Measurements from ENCODE around the gene LRRC7. TPM values are rescaled to one million over a fixed set of nuclear protein-coding genes. Genes with fewer than 3 reads are reported as not detected.

Gene LRRC7
- total and polyA plus RNA-seq, 3 experiments from 2014 or later: not detected

DNA sequence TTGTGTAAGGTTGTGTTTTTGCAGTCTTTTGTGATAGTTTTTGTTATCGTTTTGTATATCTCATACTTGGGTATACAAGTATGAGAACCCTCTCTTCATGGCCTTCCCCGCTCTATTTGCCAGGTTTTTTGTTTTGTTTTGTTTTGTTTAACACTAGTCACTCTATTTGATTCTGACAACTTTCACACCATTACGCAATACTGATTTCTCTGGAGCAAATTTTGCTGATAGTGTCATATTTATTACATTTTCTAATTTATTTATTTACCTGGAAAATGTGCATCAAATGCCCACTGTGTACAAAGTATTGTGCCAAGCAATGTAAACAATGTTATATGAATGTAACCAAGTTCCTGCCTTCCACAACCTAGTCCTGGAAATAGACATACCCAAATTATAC lies 547.6 kb downstream of the LRRC7 start:
- Histone ChIP-seq H3K36me3 (ENCODE audit: insufficient read depth, low read length) (no peaks in the 10 kb centered on the region), H3K27me3 (ENCODE audit: insufficient read depth, low read length, poor library complexity, severe bottlenecking) (no peaks in the 10 kb centered on the region), H3K4me1 (ENCODE audit: insufficient read depth, low read length) (no peaks in the 10 kb centered on the region), H3K4me3 (ENCODE audit: low read length) (no peak overlapping the region), H3K9me3 (ENCODE audit: low read length) (no peaks in the 10 kb centered on the region), H3K27ac (ENCODE audit: low read depth, low read length) (no peak overlapping the region)
- H3K27me3 Mint-ChIP-seq: peaks cover 8 to 11% of the 10 kb centered on the region in 2 donors
- no peaks in the 10 kb centered on the region for H3K36me3 Mint-ChIP-seq
- CTCF ChIA-PET: no interaction called here
- no peaks in the 10 kb centered on the region for H3K4me1 Mint-ChIP-seq
- H3K4me3 Mint-ChIP-seq: no peak overlapping the region
- H3K27ac Mint-ChIP-seq: no peak overlapping the region
- POLR2A ChIA-PET: no interaction called here
- no peaks in the 10 kb centered on the region for H3K9me3 Mint-ChIP-seq
- DNase-seq: no peak

- Mint-ChIP-seq H3K4me1 (no peaks in the 10 kb centered on the region), H3K9me3 (no peaks in the 10 kb centered on the region), H3K27me3 (peaks cover 11 to 15% of the 10 kb centered on the region in 2 donors), H3K4me3 (no peak overlapping the region), H3K27ac (no peak overlapping the region), H3K36me3 (no peaks in the 10 kb centered on the region)
- ChIA-PET POLR2A (no interaction called here), CTCF (interaction anchor here (0.6 kb wide), 1 partner anchor 15 kb away, joined by 3 read pairs; no protein-coding TSS in a partner anchor)
- H3K27ac ChIP-seq (ENCODE audit: low read depth, low read length): no peak overlapping the region
- no peaks in the 10 kb centered on the region for H3K9me3 ChIP-seq (ENCODE audit: low read length)
- no peaks in the 10 kb centered on the region for H3K4me1 ChIP-seq (ENCODE audit: insufficient read depth, low read length)
- H3K4me3 ChIP-seq (ENCODE audit: low read length): no peak overlapping the region
- H3K27me3 ChIP-seq (ENCODE audit: insufficient read depth, low read length, poor library complexity, severe bottlenecking): no peaks in the 10 kb centered on the region
- no peaks in the 10 kb centered on the region for H3K36me3 ChIP-seq (ENCODE audit: insufficient read depth, low read length)
- no peak for DNase-seq
These were observed 549.3 kb downstream of the LRRC7 start for GRCh38 chr1:70117046-70117445.

- ChIA-PET CTCF (interaction anchor here (1.2 to 2.6 kb wide), 5 partner anchors 8 to 374 kb away, joined by 3 to 6 read pairs (median 6); no protein-coding TSS in a partner anchor), POLR2A (no interaction called here)
- Mint-ChIP-seq H3K27me3 (peaks cover 0 to 9% of the 10 kb centered on the region in 2 donors), H3K4me3 (no peak overlapping the region), H3K36me3 (no peaks in the 10 kb centered on the region), H3K4me1 (peaks cover 0 to 3% (median 0%) of the 10 kb centered on the region in 3 donors), H3K27ac (no peak overlapping the region), H3K9me3 (no peaks in the 10 kb centered on the region)
- H3K4me1 ChIP-seq (ENCODE audit: insufficient read depth, low read length): no peaks in the 10 kb centered on the region
- H3K9me3 ChIP-seq (ENCODE audit: low read length): no peaks in the 10 kb centered on the region
- DNase-seq: no peak
- H3K27me3 ChIP-seq (ENCODE audit: insufficient read depth, low read length, poor library complexity, severe bottlenecking): no peaks in the 10 kb centered on the region
- no peaks in the 10 kb centered on the region for H3K36me3 ChIP-seq (ENCODE audit: insufficient read depth, low read length)
- H3K4me3 ChIP-seq (ENCODE audit: low read length): no peak overlapping the region
- H3K27ac ChIP-seq (ENCODE audit: low read depth, low read length): no peak overlapping the region
These were observed 566.4 kb downstream of the LRRC7 start for GRCh38 chr1:70134148-70134547.

DNA sequence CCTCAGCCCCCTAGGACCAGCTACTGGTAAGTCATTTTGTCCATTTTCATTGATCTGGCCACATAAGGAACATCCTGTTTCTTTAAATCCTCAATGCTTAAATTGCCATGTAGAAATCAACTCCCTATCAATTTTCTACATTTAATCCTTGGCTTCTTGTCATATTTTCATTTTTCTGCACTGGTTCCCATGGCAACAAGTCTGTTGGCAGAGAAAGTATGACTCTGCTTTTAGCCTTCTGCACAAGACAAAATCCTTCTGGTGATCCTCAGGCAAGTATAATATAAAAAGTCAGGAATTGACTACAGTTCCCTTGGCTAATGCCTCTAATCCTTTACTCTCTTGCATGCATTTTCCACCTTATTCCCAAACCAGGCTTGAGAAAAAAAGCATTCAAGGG lies 572.6 kb downstream of the LRRC7 start:
- DNase-seq: no peak
- H3K27ac ChIP-seq (ENCODE audit: low read depth, low read length): no peak overlapping the region
- peaks cover 0 to 3% (median 0%) of the 10 kb centered on the region in 3 donors for H3K36me3 Mint-ChIP-seq
- no peaks in the 10 kb centered on the region for H3K4me1 Mint-ChIP-seq
- no peak overlapping the region for H3K4me3 ChIP-seq (ENCODE audit: low read length)
- CTCF ChIA-PET: no interaction called here
- H3K27me3 ChIP-seq (ENCODE audit: insufficient read depth, low read length, poor library complexity, severe bottlenecking): no peaks in the 10 kb centered on the region
- H3K36me3 ChIP-seq (ENCODE audit: insufficient read depth, low read length): no peaks in the 10 kb centered on the region
- H3K4me3 Mint-ChIP-seq: no peak overlapping the region
- no peaks in the 10 kb centered on the region for H3K4me1 ChIP-seq (ENCODE audit: insufficient read depth, low read length)
- no peaks in the 10 kb centered on the region for H3K9me3 Mint-ChIP-seq
- H3K9me3 ChIP-seq (ENCODE audit: low read length): no peaks in the 10 kb centered on the region
- no peaks in the 10 kb centered on the region for H3K27me3 Mint-ChIP-seq
- H3K27ac Mint-ChIP-seq: no peak overlapping the region
- POLR2A ChIA-PET: no interaction called here

DNA sequence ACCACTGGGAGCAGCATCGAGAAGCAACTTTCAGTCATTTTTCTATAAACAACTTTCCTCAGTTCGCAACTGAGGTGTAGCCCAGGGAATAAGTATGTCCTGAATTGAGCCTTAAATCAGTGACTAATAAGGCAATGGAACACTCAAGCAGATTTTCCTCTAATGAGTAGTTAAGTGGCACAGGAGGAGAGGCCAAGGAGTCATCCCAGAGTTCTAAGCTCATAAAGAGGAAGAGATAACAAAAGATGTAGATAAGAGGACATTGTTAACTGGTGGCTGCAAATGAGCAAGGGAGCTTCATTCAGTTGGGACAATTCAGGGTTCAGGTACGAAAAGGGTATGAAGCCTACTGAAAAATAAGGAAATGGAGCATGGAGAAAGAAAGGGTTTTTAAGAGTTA lies 573.2 kb downstream of the LRRC7 start:
- ChIA-PET POLR2A (no interaction called here), CTCF (no interaction called here)

GRCh38 chr1:70142075-70142474 lies 574.4 kb downstream of the LRRC7 start:
- Mint-ChIP-seq H3K36me3 (peaks cover 0 to 13% (median 3%) of the 10 kb centered on the region in 3 donors), H3K4me3 (no peak overlapping the region), H3K27ac (peak overlapping the region in 1 of 8 donors; percentile 29), H3K27me3 (no peaks in the 10 kb centered on the region), H3K4me1 (no peaks in the 10 kb centered on the region), H3K9me3 (no peaks in the 10 kb centered on the region)
- CTCF ChIA-PET: interaction anchor here (1.0 to 1.1 kb wide), 2 partner anchors 8 to 941 kb away, joined by 3 to 6 read pairs; no protein-coding TSS in a partner anchor
- H3K36me3 ChIP-seq (ENCODE audit: insufficient read depth, low read length): peaks cover 2% of the 10 kb centered on the region
- DNase-seq: no peak
- POLR2A ChIA-PET: no interaction called here
- no peak overlapping the region for H3K27ac ChIP-seq (ENCODE audit: low read depth, low read length)
- no peaks in the 10 kb centered on the region for H3K9me3 ChIP-seq (ENCODE audit: low read length)
- no peaks in the 10 kb centered on the region for H3K4me1 ChIP-seq (ENCODE audit: insufficient read depth, low read length)
- H3K27me3 ChIP-seq (ENCODE audit: insufficient read depth, low read length, poor library complexity, severe bottlenecking): no peaks in the 10 kb centered on the region
- H3K4me3 ChIP-seq (ENCODE audit: low read length): no peak overlapping the region

More for the DNA sequence above, 573.2 kb downstream of the LRRC7 start:
- no peaks in the 10 kb centered on the region for H3K36me3 ChIP-seq (ENCODE audit: insufficient read depth, low read length)
- H3K27me3 Mint-ChIP-seq: no peaks in the 10 kb centered on the region
- DNase-seq: no peak
- H3K4me3 ChIP-seq (ENCODE audit: low read length): no peak overlapping the region
- H3K9me3 ChIP-seq (ENCODE audit: low read length): no peaks in the 10 kb centered on the region
- H3K27me3 ChIP-seq (ENCODE audit: insufficient read depth, low read length, poor library complexity, severe bottlenecking): no peaks in the 10 kb centered on the region
- H3K4me3 Mint-ChIP-seq: no peak overlapping the region
- H3K27ac Mint-ChIP-seq: no peak overlapping the region
- H3K36me3 Mint-ChIP-seq: peaks cover 0 to 6% (median 0%) of the 10 kb centered on the region in 3 donors
- no peaks in the 10 kb centered on the region for H3K9me3 Mint-ChIP-seq
- no peaks in the 10 kb centered on the region for H3K4me1 ChIP-seq (ENCODE audit: insufficient read depth, low read length)
- no peaks in the 10 kb centered on the region for H3K4me1 Mint-ChIP-seq
- H3K27ac ChIP-seq (ENCODE audit: low read depth, low read length): no peak overlapping the region

DNA sequence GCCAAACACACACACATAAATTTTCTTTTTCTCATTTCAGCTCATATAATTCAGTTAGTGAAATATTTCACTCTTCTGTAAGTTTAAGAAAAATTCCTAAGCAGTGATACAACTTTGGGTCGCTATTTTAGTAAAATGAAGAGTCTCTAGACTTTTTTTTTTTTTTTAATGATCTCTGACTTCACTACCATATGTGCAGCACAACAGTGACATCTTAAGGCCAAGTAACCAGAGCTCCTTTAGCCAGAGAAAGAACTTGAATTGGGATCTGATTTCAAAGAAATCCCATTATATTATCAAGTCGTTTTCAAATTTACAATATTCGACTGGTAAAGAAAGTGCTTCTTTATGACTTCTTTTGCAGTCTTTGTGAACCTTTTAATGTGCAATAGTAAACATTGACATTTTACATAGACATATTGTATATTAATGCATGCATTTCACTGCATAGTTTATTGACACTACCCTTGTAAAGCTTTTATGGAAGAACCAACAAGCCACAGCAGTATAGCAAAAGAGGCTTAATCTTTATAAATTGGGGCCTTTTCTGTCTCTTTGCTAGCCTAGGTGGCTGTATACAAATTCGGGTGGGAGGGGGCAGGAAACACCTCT lies 575.4 kb downstream of the LRRC7 start:
- Mint-ChIP-seq H3K27ac (no peak overlapping the region), H3K27me3 (no peaks in the 10 kb centered on the region), H3K9me3 (no peaks in the 10 kb centered on the region), H3K4me3 (no peak overlapping the region), H3K36me3 (peaks cover 0 to 23% (median 5%) of the 10 kb centered on the region in 3 donors), H3K4me1 (no peaks in the 10 kb centered on the region)
- peaks cover 4% of the 10 kb centered on the region for H3K36me3 ChIP-seq (ENCODE audit: insufficient read depth, low read length)
- CTCF ChIA-PET: no interaction called here
- H3K4me1 ChIP-seq (ENCODE audit: insufficient read depth, low read length): no peaks in the 10 kb centered on the region
- POLR2A ChIA-PET: no interaction called here
- H3K4me3 ChIP-seq (ENCODE audit: low read length): no peak overlapping the region
- no peaks in the 10 kb centered on the region for H3K27me3 ChIP-seq (ENCODE audit: insufficient read depth, low read length, poor library complexity, severe bottlenecking)
- no peaks in the 10 kb centered on the region for H3K9me3 ChIP-seq (ENCODE audit: low read length)
- no peak overlapping the region for H3K27ac ChIP-seq (ENCODE audit: low read depth, low read length)
- no peak for DNase-seq

- H3K36me3 ChIP-seq (ENCODE audit: insufficient read depth, low read length): peaks cover 4% of the 10 kb centered on the region
- CTCF ChIA-PET: interaction anchor here (1.6 kb wide), 1 partner anchor 13 kb away, joined by 6 read pairs; no protein-coding TSS in a partner anchor
- no peak overlapping the region for H3K27ac Mint-ChIP-seq
- H3K27ac ChIP-seq (ENCODE audit: low read depth, low read length): no peak overlapping the region
- POLR2A ChIA-PET: no interaction called here
- H3K4me3 Mint-ChIP-seq: no peak overlapping the region
- DNase-seq: no peak
- H3K4me1 ChIP-seq (ENCODE audit: insufficient read depth, low read length): no peaks in the 10 kb centered on the region
- H3K36me3 Mint-ChIP-seq: peaks cover 0 to 41% (median 10%) of the 10 kb centered on the region in 3 donors
- H3K27me3 ChIP-seq (ENCODE audit: insufficient read depth, low read length, poor library complexity, severe bottlenecking): no peaks in the 10 kb centered on the region
- H3K4me3 ChIP-seq (ENCODE audit: low read length): no peak overlapping the region
- no peaks in the 10 kb centered on the region for H3K27me3 Mint-ChIP-seq
- H3K4me1 Mint-ChIP-seq: no peaks in the 10 kb centered on the region
- no peaks in the 10 kb centered on the region for H3K9me3 ChIP-seq (ENCODE audit: low read length)
- no peaks in the 10 kb centered on the region for H3K9me3 Mint-ChIP-seq
These were observed 578.8 kb downstream of the LRRC7 start for GRCh38 chr1:70146488-70146887.

Data from CD8-positive, alpha-beta memory T cell (primary cell).